ENCODE results near the gene CEP128.

- TF ChIP-seq GATA2 (IDR thresholded peaks at IDR 0.05; ENCODE audit: low read depth, low read length): peak; percentile 56; the same call in 1 of the 2 replicates
- peak; percentile 70 for TF ChIP-seq GATA3 (IDR thresholded peaks at IDR 0.05; ENCODE audit: low read depth, low read length)
Observed at GRCh38 chr14:80570930-80571298, 370.6 kb downstream of the CEP128 start.

Data from SH-SY5Y (cell line).